HTERT RPE-1 (cell line): ENCODE results near the gene ALPI.
"Not testable (repeated sequence)": the region's sequence is repeated elsewhere in the genome, so short reads cannot be mapped to it uniquely, and the experiment has no call there.

Source experiments
- in situ Hi-C: fragments of 300-500 bp; cut with MboI; formaldehyde crosslinking; loops from 4 replicates; pipeline ENCODE4 v1.14.3; 2020; ENCODE audit warnings: low sequenced_read_pairs

ALPI gene

DNA sequence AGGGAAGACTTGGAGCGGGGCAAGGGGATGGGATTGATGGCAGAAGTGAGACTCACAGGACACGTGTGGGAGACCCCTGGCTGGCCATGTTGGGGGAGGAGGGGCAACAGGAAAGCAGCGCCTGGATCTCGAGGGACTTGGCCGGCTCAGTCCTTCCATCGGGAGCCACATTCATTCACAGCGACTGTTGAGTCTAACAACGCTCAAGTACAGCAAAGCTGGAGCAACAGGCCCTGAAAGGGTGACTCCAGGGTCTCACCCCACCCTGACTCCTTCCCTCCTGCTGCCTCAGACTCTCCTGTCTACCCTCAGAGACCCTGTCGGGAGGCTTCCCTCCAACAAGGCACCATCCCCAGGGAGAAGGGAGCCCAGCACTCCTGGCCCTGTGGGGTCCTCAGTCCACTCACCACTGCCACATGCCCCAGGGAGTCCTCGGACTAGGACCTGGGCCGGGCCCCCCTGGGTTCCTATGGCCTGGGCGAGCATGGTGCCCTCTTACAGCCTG lies 14.8 kb upstream of the ALPI start:
- in situ Hi-C loops = no loop called here

DNA sequence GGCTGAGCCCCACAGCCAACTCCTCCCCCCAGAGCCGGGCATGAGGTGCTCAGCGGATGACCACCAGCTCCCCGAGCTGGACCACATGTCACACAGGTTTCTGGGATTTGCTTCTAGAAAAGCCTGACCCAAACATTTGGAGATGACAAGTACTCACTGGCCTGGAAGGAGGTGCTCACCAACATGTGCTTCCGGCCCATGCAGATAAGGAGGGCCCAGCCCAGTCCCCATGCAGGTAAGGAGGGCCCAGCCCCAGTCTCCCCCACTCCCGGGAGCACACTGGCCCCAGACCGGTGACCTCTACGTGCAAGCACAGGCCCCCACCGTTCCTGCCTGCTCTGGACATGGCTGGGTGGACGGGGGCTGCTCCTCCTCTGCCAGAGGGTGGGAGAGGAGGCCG lies 14.0 kb upstream of the ALPI start:
- in situ Hi-C loops = not testable (repeated sequence)

DNA sequence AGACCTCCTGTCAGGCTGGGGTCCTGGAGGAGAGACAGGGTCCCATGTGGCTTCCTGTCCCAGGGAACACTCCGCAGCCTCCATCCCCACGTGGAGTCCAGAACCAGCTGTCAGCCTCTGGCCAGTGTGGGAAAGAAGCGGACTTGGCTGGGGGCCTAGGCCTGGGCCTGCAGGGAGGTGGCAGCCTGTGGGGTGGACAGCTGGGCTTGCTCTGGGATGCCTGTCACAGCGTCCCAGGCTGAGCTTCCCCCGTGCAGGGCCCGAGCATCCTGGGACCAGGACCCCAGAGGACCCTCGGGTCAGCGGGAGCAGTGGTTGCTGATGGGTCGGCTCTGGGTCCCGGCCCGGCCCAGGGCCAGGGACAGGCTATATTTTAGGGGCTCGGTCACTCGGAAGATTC lies 13.5 kb upstream of the ALPI start:
- in situ Hi-C loops = not testable (repeated sequence)

DNA sequence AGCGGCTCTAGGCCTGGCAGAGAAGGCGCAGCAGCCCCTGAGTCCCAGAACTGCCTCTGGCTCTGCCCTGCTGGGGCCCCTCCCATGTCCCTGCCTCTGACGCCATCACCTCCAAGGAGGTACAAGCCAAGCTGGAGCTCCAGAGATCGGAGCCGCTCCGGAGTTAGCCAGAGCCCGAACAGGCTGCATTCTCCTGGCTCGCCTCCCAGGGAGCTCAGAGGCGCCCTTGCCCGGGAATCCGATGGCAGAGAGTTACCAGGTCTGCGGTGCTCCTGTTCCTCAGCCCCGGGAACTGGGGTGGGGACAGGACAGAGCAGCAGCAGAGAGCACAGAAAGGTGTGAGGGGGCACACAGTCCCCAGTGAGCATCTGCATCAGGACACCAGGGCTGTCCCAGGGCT lies 12.9 kb upstream of the ALPI start:
- in situ Hi-C loops = not testable (repeated sequence)

DNA sequence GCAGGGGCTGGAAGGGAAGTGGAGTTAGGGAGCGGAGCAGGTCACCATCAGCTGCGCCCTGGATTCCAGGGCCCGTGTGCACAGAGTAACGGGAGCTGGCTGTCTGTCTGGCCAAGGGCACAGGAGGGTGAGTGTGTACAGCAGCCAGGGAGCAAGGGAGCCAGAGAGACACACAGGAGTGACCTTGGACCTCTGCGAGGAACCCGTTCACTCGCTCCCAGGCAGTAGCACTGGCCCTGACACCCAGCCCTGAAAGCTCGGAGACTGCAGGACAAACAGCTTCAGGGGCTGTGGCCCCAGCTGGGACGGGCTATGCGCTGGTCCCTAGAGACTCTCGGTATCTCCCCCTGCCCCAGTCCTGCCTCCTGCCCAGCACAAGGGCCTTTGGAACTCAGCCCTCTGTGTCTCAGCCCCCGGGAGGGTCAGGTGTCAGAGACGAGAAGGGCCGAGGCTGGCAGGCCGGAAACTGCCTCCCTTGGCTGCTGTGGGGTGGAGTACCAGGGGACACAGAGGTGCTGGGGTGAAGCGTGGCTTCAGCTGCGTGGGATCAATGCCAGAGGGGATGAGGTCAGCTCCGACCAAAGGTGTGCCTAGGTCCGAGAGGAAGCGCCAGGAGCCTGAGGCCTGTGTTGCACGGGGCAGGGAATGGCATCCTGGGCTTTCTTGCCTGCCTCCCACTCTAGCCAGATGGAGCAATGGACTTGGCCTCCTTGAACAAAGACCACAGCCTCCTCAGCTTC lies 12.1 kb upstream of the ALPI start:
- in situ Hi-C loops = not testable (repeated sequence)

DNA sequence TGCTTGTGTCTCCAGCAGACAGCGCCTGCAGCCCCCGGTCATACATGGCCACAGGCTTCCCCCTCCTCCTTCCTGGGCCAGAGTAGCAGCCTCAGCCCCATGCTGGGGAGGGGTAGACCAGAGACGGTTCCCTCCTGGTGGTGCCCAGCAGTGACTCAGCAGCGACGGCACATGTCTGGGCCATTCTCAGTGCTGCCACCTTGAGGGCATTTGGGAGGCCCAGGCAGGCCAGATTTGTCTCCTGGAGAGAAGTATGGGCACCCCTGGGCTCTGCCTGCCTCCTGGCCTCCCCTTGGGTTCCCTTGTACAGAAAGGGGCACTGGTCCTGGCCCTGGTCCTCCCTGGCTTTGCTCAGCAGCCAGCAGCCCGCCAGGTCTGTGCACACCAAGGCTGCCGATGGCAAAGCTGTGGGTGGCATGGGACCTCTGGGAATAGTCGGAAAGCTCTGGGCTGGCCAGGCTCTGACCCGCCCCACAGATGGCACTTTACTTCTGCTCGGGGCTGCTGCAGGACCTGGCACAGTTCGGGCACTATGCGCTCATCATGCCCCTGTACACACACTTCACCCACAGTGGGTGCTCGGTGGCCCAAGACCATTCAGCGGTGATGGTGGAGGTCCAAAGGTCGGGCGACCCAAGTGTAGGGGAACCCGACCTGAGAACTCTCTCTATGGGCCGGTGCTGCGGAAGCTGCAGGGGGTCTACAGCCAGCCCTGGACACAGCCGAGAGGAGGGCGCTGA lies 11.4 kb upstream of the ALPI start:
- in situ Hi-C loops = no loop called here

DNA sequence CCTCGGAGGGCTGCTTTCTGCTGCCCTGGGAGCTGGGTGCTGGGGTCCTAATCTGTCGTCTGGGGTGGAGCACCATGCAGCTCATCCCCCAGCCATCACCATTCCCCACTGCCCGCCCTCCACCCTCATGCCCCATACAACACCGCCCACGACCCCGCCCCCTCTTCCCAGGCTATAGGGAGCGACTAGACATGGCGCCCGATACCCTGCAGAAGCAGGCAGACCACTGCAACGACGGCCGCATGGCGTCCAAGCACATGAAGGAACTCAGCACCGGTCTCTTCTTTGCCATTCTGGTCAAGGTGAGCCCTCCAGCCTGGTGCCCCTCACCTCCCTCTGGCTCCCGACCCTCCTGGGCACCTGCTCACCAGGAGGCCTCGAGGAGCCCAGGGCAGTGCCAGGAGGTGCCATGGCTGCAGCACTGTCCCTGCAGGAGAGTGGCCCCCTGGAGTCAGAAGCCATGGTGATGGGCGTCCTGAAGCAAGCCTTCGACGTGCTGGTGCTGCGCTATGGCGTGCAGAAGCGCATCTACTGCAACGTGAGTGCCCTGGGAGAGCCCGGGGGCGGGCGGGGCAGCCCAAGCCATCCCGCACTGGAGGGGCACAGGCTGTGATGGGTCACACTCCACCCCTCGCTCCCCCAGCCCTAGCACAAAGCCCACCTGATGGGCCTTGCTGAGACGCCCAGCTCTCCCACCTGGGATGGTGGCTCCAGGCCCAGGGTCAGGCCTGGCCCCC lies 10.6 kb upstream of the ALPI start:
- in situ Hi-C loops = not testable (repeated sequence)

DNA sequence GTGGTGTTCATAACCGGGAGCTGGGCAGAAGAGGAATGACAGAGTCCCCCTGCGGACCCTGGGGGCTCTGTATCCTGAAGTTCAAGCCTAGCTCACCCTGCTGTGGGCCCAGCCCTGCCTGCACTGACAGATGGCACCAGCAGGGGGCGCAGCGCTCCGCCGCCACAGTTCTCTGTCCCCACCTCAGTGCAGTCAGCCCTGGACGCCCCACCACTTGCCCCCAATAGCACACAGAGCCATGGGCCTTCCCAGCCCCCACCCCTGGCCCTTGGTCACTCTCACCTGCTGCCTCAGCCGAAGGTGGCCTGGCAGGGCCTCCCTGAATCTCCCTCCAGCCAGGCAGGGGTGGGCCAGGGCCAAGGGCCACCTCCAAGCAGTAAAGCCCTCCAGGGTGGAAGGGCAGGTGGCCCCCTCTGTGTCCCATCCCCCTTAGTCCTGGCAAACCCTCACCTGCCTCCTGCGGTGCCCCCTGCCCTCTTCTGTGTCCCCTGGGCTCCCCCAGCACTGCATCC lies 9.6 kb upstream of the ALPI start:
- in situ Hi-C loops = not testable (repeated sequence)

DNA sequence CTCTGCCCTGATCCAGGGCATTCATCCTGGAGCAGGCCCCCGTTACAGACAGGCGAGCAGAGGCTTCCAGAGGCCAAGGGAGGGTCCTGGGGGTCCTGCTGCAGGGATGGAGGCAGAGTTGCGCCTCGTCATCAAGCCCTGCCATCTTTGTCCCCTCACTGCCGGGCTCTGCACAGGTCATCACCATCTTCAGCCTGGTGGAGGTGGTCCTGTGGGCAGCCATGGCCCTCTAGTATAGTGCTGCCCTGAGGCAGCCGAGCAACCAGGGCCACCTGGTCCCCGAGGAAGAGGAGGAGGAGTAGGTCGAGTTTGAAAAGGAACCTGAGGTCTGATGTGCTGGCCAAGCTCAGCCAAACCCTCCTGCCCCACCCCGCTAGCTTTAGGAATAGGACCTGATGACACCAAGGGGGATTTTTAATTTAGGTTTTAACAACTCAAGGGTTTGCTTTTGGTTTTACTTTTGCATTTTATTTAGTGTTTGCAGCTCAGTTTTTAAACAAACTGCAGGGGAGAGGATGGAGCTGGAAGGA lies 8.8 kb upstream of the ALPI start:
- in situ Hi-C loops = no loop called here

DNA sequence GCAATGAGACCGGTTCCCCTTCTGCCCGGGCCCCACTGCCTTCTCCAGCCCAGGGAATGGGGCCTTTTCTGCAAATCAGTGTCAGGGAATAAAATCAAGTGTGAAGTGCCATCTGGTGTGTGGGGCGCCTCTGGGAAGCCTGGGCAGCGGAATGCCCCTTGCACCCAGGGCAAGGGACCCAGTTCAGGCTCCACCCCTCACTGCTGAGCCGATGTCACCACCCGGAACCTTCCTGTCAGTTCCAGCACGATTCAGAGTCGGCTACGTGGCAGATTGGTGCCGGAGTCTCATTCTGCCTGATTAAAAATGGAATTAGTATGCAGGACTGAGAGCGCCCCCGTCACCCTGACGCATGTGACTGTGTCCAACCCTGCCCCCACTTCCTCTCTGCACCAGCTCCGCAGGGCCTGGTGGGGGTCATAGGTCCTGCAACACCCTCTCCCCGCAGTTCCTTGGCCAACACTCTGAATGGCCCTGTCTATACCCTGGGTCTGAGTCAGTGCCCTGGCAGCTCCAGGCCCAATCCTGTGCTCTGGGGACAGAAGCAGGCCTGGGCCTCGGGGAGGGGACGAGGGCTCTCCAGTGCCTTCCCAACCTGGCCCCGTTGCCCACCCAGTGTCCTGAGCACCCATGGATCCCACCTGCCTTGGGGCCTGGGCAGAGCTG lies 8.2 kb upstream of the ALPI start:
- in situ Hi-C loops = no loop called here

DNA sequence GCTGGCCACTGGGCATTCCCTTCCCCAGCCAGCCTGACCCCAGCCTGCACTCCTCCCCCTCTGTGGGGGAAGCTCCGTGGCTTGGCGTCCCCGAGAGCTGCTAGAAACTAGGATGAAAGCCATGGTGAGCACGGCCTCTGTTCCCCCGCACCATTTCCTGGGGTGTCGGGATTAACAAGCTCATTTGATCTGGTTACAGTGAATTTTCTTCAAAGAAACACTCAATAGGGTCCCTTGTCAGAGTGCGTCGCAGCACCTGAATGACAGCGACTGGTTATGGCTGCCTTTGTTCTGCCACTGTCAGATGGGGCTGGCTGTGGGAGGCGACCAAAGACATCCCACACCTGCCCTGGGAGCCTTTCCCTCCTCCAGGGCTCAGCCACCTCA lies 7.7 kb upstream of the ALPI start:
- in situ Hi-C loops = no loop called here

DNA sequence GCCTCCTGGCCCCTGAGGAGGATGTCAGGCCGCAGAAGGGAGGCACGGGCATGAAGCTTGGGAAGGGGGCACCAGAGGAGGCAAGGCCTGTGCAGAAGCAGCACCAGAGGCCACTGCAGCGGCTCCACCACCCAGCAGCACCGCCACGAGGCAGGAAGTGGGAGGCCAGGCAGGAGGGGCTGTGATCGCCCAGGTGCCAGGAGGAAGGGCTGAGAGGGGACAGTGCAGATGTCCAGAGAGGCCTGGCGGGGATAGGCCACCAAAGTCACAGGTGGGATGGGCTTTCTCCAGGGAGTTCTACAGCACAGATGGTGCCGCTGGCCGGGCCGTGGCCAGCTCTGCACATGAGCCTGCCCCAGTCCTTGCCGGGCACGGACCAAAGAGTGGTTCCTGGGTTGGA lies 6.0 kb upstream of the ALPI start:
- in situ Hi-C loops = no loop called here

DNA sequence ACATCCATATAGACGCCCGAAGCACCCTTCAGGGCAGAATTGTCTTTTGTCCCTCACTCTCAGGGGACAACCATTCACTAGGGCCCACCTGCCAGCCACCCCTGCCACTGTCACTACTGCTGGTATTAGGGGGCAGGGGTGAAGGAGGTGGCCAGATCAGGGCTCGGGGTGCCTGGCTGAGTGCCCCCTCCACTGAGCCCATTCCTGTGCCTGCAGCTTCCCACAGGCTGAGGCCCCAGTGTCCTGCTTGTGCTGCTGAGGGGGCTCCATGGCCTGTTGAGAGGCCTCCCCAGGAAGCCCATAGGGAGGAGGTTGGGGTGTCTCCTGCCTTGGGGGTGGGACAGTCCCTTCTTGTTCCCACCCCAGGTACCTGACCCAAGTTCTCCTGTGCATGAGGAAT lies 4.3 kb upstream of the ALPI start:
- in situ Hi-C loops = not testable (repeated sequence)

DNA sequence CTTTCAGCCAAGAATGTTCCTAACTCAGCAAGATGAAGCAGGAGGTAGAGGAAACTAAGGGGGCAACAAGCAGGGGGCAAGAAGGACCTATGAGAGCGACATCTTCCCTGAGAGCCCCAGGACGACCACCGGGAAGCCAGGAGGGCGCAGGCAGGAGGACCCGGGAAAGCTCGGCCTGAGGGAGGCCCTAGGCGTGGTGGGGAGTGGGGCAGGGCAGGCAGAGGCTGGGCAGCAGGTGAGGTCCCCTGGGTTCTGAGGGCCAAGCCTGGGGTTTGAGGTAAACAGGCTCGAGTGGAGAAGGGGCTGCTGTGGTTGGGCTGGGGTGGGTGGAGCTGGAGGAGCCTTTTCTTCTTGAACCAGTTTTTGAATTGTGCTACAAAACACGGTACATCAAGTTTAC lies 1.3 kb upstream of the ALPI start:
- in situ Hi-C loops = no loop called here

DNA sequence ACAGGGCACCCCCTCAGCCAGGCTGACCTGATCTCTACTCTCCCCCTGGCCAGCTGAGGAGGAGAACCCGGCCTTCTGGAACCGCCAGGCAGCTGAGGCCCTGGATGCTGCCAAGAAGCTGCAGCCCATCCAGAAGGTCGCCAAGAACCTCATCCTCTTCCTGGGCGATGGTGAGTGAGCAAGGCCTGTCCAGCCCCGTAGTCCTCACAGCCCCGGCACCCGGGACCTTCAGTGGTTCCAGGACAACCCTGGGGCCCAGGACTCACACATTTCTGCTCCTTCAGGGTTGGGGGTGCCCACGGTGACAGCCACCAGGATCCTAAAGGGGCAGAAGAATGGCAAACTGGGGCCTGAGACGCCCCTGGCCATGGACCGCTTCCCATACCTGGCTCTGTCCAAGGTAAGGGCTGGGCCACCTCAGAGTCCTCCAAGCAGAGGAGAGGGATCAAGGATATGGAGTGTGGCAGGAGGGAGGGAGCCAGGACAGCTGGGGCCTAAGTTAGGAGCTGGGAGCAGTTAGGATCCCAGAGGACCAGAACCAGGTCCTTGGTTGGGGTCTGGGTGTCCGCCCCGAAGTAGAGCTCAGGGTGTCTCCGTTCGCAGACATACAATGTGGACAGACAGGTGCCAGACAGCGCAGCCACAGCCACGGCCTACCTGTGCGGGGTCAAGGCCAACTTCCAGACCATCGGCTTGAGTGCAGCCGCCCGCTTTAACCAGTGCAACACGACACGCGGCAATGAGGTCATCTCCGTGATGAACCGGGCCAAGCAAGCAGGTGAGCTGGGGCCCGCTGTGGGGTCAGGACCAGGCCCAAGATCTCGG lies 555 bp downstream of the ALPI start:
- in situ Hi-C loops = no loop called here

DNA sequence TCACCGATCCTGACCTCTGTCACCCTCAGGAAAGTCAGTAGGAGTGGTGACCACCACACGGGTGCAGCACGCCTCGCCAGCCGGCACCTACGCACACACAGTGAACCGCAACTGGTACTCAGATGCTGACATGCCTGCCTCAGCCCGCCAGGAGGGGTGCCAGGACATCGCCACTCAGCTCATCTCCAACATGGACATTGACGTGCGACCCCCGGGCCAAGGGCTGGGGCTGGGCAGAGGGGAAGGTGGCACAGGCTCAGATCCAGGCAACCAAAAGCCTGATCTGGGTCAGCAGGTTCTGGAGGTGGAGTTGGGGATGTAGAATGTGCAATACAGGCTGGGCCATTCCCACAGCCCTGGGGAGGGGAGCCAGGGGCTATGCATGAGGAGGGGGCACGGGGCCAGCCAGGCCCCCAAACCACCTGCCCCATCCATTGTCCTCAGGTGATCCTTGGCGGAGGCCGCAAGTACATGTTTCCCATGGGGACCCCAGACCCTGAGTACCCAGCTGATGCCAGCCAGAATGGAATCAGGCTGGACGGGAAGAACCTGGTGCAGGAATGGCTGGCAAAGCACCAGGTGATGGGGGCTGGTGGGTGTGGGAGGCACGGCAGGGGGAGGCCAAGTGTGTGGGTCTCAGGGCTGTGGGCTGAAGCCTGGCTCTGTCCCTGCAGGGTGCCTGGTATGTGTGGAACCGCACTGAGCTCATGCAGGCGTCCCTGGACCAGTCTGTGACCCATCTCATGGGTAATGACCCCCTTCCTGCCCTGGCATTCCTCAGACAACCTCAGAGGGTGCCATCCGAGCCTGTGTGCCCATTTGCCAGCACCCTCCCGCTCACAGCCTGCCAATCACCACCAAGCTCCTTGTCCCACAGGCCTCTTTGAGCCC lies 1.4 kb downstream of the ALPI start:
- in situ Hi-C loops = no loop called here

DNA sequence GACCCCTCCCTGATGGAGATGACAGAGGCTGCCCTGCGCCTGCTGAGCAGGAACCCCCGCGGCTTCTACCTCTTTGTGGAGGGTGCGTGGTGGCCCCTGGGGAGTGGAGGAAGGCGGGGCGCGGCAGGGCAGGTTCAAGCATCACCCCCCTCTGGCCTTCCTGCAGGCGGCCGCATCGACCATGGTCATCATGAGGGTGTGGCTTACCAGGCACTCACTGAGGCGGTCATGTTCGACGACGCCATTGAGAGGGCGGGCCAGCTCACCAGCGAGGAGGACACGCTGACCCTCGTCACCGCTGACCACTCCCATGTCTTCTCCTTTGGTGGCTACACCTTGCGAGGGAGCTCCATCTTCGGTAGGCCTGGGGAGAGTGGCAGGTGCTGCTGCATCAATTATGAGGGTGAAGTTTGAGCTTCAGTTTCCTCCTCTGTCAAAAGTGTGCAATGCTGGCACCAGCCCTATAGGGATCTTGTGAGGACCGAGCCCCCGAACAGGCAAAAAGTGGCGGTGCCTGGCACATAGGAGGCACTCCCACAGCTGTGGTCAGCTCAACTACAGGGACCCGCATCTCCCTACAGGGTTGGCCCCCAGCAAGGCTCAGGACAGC lies 2.2 kb downstream of the ALPI start:
- in situ Hi-C loops = no loop called here

DNA sequence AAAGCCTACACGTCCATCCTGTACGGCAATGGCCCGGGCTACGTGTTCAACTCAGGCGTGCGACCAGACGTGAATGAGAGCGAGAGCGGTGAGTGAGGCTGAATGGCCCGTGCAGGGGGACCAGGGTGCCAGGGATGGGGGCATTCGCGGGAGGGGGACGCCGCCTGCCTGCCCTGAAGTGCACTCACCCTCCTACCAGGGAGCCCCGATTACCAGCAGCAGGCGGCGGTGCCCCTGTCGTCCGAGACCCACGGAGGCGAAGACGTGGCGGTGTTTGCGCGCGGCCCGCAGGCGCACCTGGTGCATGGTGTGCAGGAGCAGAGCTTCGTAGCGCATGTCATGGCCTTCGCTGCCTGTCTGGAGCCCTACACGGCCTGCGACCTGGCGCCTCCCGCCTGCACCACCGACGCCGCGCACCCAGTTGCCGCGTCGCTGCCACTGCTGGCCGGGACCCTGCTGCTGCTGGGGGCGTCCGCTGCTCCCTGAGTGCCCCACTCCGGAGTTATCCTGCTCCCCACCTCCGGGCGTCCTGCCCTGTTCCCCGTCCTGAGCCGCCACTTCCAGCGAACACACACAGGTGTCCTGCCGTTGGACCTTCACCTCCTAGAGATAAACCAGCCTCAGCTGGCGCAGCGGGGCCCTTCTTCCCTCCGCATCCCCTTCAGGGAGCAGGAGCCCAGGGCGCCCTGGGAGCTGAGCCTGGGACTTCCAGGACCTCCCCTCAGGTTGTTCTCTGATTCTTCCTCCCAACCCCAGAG lies 2.9 kb downstream of the ALPI start:
- in situ Hi-C loops = no loop called here
